Stimulated activated CD8-positive, alpha-beta memory T cell treated with anti-CD3 and anti-CD28 coated beads, Interleukin-4, amount 100 ng/mL, for 24 hours (primary cell): ENCODE data around the gene BHLHE23.

ENCODE experiments used
- DNase-seq: peaks from one replicate; pipeline ENCODE4 v3.0.0-alpha.2; 2020; ENCODE audit warnings: low read depth

The BHLHE23 gene

GRCh38 chr20:62971950-62972844 lies 34.6 kb downstream of the BHLHE23 start:
- peak; percentile 78 for DNase-seq

GRCh38 chr20:62971211-62971949 lies 35.4 kb downstream of the BHLHE23 start:
- no peak for DNase-seq

GRCh38 chr20:62970307-62971210 lies 36.2 kb downstream of the BHLHE23 start:
- no peak for DNase-seq

- no peak for DNase-seq
These were observed 36.8 kb downstream of the BHLHE23 start for GRCh38 chr20:62969939-62970306.

GRCh38 chr20:62969179-62969760 lies 37.5 kb downstream of the BHLHE23 start:
- DNase-seq, result no peak

GRCh38 chr20:62968378-62969178 lies 38.2 kb downstream of the BHLHE23 start:
- no peak for DNase-seq

GRCh38 chr20:62967628-62968351 lies 39.0 kb downstream of the BHLHE23 start:
- no peak for DNase-seq

GRCh38 chr20:62967149-62967501 lies 39.6 kb downstream of the BHLHE23 start:
- no peak for DNase-seq

GRCh38 chr20:62966212-62967148 lies 40.3 kb downstream of the BHLHE23 start:
- no peak for DNase-seq

GRCh38 chr20:62965363-62965771 lies 41.4 kb downstream of the BHLHE23 start:
- no peak for DNase-seq

- no peak for DNase-seq
These were observed 42.1 kb downstream of the BHLHE23 start for GRCh38 chr20:62964700-62965099.

GRCh38 chr20:62963614-62964397 lies 43.0 kb downstream of the BHLHE23 start:
- DNase-seq, result no peak

- no peak for DNase-seq
These were observed 43.7 kb downstream of the BHLHE23 start for GRCh38 chr20:62962891-62963613.

GRCh38 chr20:62962221-62962879 lies 44.4 kb downstream of the BHLHE23 start:
- no peak for DNase-seq

- DNase-seq, result no peak
These were observed 45.0 kb downstream of the BHLHE23 start for GRCh38 chr20:62961799-62962198.

- no peak for DNase-seq
These were observed 45.4 kb downstream of the BHLHE23 start for GRCh38 chr20:62961310-62961783.
